G401 (cell line): Measurements from ENCODE around the gene TMEM140. TPM values are rescaled to one million over a fixed set of nuclear protein-coding genes. Genes with fewer than 3 reads are reported as not detected.

Experiments
- DNase-seq: peaks from one replicate; pipeline ENCODE4 v3.0.0-alpha.2; 2015; ENCODE audit warnings: low spot score
- in situ Hi-C: cut with HindIII; loops from 2 replicates; pipeline ENCODE4 v1.10.0; 2016; ENCODE audit warnings: low sequenced_read_pairs, mixed read lengths
- total RNA-seq: library from RNA; depleted of rRNA; stranded (reverse); fragments of >200 nt; shearing (Covaris generic); gene quantifications from 2 replicates; pipeline ENCODE4 v1.2.3, GENCODE V29; 2014

TMEM140 gene
- total RNA-seq, 1 experiment from 2014 or later: not detected

- no peak for DNase-seq
- in situ Hi-C loops: no loop called here
Measured at GRCh38 chr7:135156290-135156689, 8.4 kb downstream of the TMEM140 start.

GRCh38 chr7:135158141-135158655 is 10.3 kb downstream of the TMEM140 start:
- in situ Hi-C loops: no loop called here
- DNase-seq: no peak

GRCh38 chr7:135158874-135159273 is 11.0 kb downstream of the TMEM140 start:
- in situ Hi-C loops: no loop called here
- DNase-seq: no peak

- DNase-seq: no peak
- in situ Hi-C loops: no loop called here
Measured at GRCh38 chr7:135159359-135160085, 11.7 kb downstream of the TMEM140 start.

GRCh38 chr7:135160098-135160857 is 12.4 kb downstream of the TMEM140 start:
- in situ Hi-C loops: no loop called here
- no peak for DNase-seq

DNA sequence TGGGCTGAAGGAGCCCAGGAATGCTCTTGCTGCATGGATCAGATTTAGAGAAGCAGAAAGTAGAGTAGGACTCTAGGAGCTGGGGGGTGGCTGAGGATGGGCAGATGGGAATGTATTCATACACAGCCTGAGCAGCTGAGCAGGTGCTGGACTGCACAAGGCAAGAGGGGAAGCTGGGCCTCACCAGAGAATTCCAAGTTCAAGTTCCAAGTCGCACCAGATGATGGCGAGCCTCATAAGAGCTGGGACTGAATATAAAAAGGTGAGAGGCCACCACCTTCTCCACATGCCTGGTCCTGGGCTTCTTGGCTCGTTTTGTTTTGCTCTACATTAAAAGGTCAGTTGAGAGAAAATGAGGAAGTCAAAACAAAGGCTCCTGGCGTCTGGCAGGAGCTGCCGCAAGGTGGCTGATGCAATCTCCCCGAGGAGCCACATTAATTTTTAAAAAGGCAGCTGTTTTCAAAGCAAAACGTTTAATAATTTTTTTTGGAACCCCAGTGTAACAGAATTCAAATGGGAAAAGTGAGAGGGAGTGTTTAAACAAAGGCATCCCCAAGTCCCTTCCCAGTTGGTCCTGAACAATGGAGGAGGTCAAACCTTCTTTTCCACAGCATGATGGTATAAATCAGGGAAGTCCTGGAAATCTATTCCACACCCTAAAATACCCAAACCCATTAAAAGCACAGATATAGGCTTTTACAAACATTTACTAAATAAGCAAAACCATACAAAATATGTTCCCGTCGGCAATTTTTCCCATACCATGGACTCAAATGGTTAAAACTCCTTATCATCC is 13.2 kb downstream of the TMEM140 start:
- no peak for DNase-seq
- in situ Hi-C loops: no loop called here

GRCh38 chr7:135161669-135162068 is 13.8 kb downstream of the TMEM140 start:
- DNase-seq: no peak
- in situ Hi-C loops: no loop called here

- in situ Hi-C loops: no loop called here
Measured at GRCh38 chr7:135162382-135163001, 14.6 kb downstream of the TMEM140 start.

DNA sequence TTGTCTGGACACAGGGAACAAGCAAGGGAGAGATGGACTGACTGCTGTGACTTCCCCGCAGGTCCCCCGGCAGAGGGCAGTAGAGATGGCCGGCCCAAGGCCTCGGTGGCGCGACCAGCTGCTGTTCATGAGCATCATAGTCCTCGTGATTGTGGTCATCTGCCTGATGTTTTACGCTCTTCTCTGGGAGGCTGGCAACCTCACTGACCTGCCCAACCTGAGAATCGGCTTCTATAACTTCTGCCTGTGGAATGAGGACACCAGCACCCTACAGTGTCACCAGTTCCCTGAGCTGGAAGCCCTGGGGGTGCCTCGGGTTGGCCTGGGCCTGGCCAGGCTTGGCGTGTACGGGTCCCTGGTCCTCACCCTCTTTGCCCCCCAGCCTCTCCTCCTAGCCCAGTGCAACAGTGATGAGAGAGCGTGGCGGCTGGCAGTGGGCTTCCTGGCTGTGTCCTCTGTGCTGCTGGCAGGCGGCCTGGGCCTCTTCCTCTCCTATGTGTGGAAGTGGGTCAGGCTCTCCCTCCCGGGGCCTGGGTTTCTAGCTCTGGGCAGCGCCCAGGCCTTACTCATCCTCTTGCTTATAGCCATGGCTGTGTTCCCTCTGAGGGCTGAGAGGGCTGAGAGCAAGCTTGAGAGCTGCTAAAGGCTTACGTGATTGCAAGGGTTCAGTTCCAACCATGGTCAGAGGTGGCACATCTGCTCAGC is 16.6 kb downstream of the TMEM140 start:
- in situ Hi-C loops: no loop called here
- DNase-seq: peak; percentile 23

More at GRCh38 chr7:135162382-135163001, 14.6 kb downstream of the TMEM140 start:
- no peak for DNase-seq

DNA sequence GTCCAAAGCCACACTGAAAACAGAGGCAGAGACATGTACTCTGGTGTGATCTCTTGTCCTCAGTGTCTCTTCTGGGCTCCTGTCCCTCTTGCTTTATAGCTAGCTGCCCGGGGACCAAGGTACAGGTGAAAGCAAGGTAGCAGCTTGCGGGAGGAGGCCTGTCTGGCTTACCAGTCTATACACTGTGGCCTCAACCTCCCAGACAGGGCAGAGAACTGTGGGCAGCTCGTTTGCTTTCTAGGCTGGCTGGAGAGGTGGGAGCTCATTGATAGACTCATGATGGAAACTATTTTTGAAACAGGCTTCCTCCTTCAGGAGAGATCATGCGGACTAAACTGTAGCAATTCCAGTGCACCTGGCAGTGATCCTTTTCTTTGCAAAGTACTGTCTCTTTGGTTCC is 18.0 kb downstream of the TMEM140 start:
- no peak for DNase-seq
- in situ Hi-C loops: no loop called here

DNA sequence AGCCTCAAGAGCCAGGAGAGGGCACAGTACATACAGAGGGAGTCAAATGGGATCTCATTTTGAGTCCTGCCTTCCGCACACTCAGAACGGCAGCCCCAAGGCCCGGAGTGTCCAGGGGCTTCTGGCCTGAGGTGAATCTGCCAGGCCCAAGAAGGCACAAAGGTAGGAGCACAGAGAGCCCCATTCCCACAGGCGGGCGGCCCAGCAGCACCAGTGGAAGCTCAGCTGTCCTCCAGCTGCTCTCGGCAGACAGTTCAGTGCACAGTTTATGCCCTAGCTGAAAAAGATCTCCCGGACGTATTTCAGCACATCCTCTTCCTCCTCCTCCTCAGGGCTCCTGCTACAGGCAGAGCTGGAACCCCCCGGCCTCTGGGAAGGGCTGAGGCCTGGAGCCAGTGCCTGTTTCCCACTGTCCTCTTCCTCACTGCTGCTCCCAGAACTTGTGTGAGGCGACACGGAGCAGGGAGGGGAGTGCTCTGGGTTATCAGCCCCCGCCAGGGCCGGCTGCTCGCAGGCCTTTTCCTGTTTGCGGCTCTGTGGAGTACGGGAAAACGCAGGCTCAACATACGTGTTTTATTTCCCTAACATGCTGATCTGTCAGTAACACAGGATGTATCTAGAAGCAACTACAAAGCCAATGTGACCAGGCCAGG is 18.6 kb downstream of the TMEM140 start:
- no peak for DNase-seq
- in situ Hi-C loops: no loop called here

GRCh38 chr7:135167365-135167917 is 19.6 kb downstream of the TMEM140 start:
- in situ Hi-C loops: no loop called here
- no peak for DNase-seq

GRCh38 chr7:135168001-135168400 is 20.1 kb downstream of the TMEM140 start:
- no peak for DNase-seq
- in situ Hi-C loops: no loop called here

DNA sequence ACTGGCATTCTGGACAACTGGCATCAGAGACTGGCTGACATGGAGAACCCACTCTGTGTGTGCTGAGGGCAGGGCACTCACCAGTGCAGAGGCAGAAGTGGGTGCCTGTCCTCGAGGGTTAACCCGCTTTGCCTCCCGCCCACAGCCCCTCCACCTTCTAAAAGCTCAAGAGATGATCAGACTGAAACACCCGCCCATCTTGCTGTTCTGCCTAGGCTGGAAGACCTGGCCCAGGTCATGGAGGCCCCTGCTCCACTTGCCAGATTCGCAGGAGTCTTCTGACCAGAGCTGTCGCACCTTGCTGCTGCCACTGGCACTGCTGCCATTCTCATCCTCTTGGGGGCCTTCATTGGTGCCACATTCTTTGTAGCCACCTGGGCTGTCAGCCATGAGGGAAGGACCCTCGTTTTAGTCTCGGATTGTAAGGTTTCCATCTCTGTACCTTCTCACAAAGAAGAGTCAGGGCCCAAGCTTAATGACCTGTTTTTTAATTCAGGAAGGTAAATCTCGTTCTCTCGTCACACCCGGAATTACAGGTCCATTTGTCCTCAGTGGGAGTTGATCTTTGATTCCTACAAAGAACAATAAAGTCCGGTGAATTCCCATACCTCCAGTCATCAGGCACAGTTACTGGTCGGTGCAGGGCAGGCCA is 20.7 kb downstream of the TMEM140 start:
- DNase-seq: no peak
- in situ Hi-C loops: no loop called here

DNA sequence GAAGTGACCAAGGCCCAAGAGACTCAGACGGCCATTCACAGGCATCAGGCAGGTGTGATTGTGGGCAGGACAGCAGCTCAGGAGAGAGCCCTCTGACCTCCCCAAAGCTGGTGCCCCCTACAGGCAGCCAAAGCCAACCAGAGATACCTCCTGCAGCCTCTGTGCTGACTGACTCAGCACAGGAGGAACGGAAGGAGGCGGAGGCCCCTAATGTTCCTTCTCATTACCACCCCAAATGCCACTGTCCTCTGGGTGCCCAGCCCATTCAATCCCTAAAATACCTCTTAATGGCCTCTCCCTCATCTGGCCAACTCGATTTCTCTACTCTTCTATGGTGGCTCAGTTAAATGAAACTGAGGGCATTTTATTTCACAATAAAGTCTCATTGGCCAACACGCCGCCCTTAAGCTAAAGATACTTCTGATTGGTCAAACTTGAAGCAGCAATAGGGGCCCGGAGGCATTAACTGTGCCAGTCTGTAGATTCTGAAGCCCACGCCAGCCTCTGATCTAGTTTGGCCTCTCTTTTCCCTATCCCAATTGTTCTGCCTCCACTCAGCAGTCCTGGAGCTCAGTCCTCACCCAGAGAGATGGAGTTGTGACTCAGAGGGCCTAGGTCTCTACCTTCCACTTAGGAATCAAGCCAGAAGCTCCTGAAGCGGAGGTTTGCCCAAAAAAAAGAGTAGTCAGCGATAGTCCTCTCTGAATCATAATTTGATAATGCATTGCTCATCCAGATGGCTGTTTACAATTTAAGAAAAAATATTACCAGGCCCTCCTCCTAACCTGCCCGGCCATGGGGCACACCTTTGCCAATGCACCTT is 21.5 kb downstream of the TMEM140 start:
- DNase-seq: peak; percentile 25
- in situ Hi-C loops: no loop called here

DNA sequence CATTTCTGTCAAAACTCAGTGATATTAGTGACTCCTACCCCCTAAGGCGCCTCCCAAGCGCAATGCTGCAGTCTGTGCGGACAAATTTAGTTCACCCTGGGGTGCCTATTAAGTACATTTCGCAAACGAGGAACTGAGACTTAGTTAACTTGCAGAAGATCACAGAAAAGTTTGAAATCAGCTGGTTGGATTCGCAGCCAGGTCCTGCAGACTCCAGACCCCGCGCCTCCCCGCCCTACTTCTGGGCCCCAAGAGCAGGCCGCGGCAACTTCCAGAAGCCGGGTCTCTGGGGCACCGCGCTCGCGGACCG is 22.0 kb downstream of the TMEM140 start:
- DNase-seq: no peak
- in situ Hi-C loops: no loop called here
